Endodermal cell (in vitro differentiated cells): Measurements from ENCODE around the gene VIPR2. TPM values are rescaled to one million over a fixed set of nuclear protein-coding genes. Genes with fewer than 3 reads are reported as not detected.
"Not testable (repeated sequence)": the region's sequence is repeated elsewhere in the genome, so short reads cannot be mapped to it uniquely, and the experiment has no call there.

Experiments
- DNase-seq: peaks from one replicate; pipeline ENCODE4 v3.0.0-alpha.2; 2017
- H3K27ac ChIP-seq: 2 replicates; pipeline ENCODE4 v1.5.1; 2013; ENCODE audit warnings: mild to moderate bottlenecking, low read depth, low read length, moderate library complexity
- H3K27me3 ChIP-seq: 2 replicates; pipeline ENCODE4 v1.6.1; 2013; ENCODE audit warnings: mild to moderate bottlenecking, low read length, moderate library complexity; ENCODE audit not compliant: insufficient read depth, control insufficient read depth, poor library complexity, severe bottlenecking
- H3K36me3 ChIP-seq: 2 replicates; pipeline ENCODE4 v1.7.0; 2013; ENCODE audit warnings: mild to moderate bottlenecking, low read length, moderate library complexity; ENCODE audit not compliant: control insufficient read depth, insufficient read depth
- H3K4me1 ChIP-seq: one replicate; pipeline ENCODE4 v1.7.0; 2013; ENCODE audit warnings: low read length; ENCODE audit not compliant: control insufficient read depth, insufficient read depth
- H3K4me3 ChIP-seq: 2 replicates; pipeline ENCODE4 v1.5.1; 2013; ENCODE audit warnings: mild to moderate bottlenecking, low read length, moderate library complexity
- H3K9ac ChIP-seq: 2 replicates; pipeline ENCODE4 v1.6.1; 2013; ENCODE audit warnings: mild to moderate bottlenecking, low read length, moderate library complexity; ENCODE audit not compliant: poor library complexity, severe bottlenecking; ENCODE audit errors: extremely low read depth
- H3K9me3 ChIP-seq: 2 replicates; pipeline ENCODE4 v1.6.1; 2013; ENCODE audit warnings: mild to moderate bottlenecking, low read length, moderate library complexity; ENCODE audit not compliant: control insufficient read depth
- H3K27ac Mint-ChIP-seq: 2 replicates; pipeline ENCODE4 v1.8.0; 2020; ENCODE audit warnings: mixed read lengths
- H3K27me3 Mint-ChIP-seq: 2 replicates; pipeline ENCODE4 v1.8.0; 2021; ENCODE audit warnings: mild to moderate bottlenecking, mixed read lengths; ENCODE audit not compliant: insufficient read depth
- H3K36me3 Mint-ChIP-seq: 2 replicates; pipeline ENCODE4 v1.8.0; 2020; ENCODE audit warnings: low read depth, mixed read lengths
- H3K4me1 Mint-ChIP-seq: 2 replicates; pipeline ENCODE4 v1.8.0; 2020; ENCODE audit warnings: mixed read lengths
- H3K4me3 Mint-ChIP-seq: 2 replicates; pipeline ENCODE4 v1.8.0; 2020; ENCODE audit warnings: mild to moderate bottlenecking, moderate library complexity, mixed read lengths
- H3K9me3 Mint-ChIP-seq: 2 replicates; pipeline ENCODE4 v1.8.0; 2020; ENCODE audit warnings: mild to moderate bottlenecking, mixed read lengths
- CTCF ChIP-seq: fragments of 200-600 bp; sonication (generic); conservative IDR thresholded peaks from 2 replicates; pipeline ENCODE4 v1.5.0; 2021; ENCODE audit warnings: antibody characterized with exemption, mild to moderate bottlenecking
- WGBS, 2 experiments: methylation state at CpG; one replicate each; pipeline versions ENCODE4 v1.1.5 to v1.1.7; 2013; ENCODE audit warnings: missing lambda C conversion rate in 2 of 2, mixed read lengths in 1 of 2; ENCODE audit not compliant: insufficient coverage in 1 of 2, insufficient read length in 1 of 2; 5-methylcytosine and 5-hydroxymethylcytosine counted together
- total RNA-seq, 2 donors: library from RNA; stranded (reverse); fragmentation: NEBNext Ultra II Directional in 1 of 2; extraction: Animal tissue kit (Norgen Biotek cat#: 25700) in 1 of 2; gene quantifications; 2 replicates in 1 of 2; 3 replicates in 1 of 2; pipeline ENCODE4 v1.2.1, GENCODE V29; 2021

The VIPR2 gene
- total RNA-seq, 2 donors from 2014 or later = 0.64 to 1.8 TPM

GRCh38 chr7:159007996-159008389 is 136.7 kb downstream of the VIPR2 start:
- Mint-ChIP-seq H3K4me1 (peaks cover 9% of the 10 kb centered on the region), H3K36me3 (no peaks in the 10 kb centered on the region), H3K9me3 (no peaks in the 10 kb centered on the region), H3K27me3 (no peaks in the 10 kb centered on the region), H3K27ac (no peak overlapping the region), H3K4me3 (no peak overlapping the region)
- no peak overlapping the region for H3K9ac ChIP-seq
- no peak overlapping the region for H3K27ac ChIP-seq
- no peaks in the 10 kb centered on the region for H3K36me3 ChIP-seq
- H3K9me3 ChIP-seq = peaks cover 24% of the 10 kb centered on the region
- no peaks in the 10 kb centered on the region for H3K4me1 ChIP-seq
- WGBS, 2 experiments = 83 to 92% methylated on average over 4 to 5 of the region's 5 CpGs
- H3K27me3 ChIP-seq = no peaks in the 10 kb centered on the region
- DNase-seq = no peak
- no peak for TF ChIP-seq CTCF
- H3K4me3 ChIP-seq = no peak overlapping the region

GRCh38 chr7:159007364-159007995 is 137.2 kb downstream of the VIPR2 start:
- Mint-ChIP-seq H3K27ac (no peak overlapping the region), H3K4me3 (no peak overlapping the region), H3K36me3 (no peaks in the 10 kb centered on the region), H3K9me3 (no peaks in the 10 kb centered on the region), H3K4me1 (peaks cover 9% of the 10 kb centered on the region), H3K27me3 (no peaks in the 10 kb centered on the region)
- WGBS, 2 experiments = 89 to 93% methylated on average over 12 to 19 of the region's 19 CpGs
- H3K9me3 ChIP-seq = peaks cover 27% of the 10 kb centered on the region
- H3K4me1 ChIP-seq = no peaks in the 10 kb centered on the region
- no peak overlapping the region for H3K9ac ChIP-seq
- TF ChIP-seq CTCF = no peak
- no peak overlapping the region for H3K27ac ChIP-seq
- no peaks in the 10 kb centered on the region for H3K27me3 ChIP-seq
- no peak overlapping the region for H3K4me3 ChIP-seq
- no peak for DNase-seq
- no peaks in the 10 kb centered on the region for H3K36me3 ChIP-seq

- no peaks in the 10 kb centered on the region for H3K36me3 ChIP-seq
- H3K27ac ChIP-seq = no peak overlapping the region
- no peak overlapping the region for H3K4me3 ChIP-seq
- Mint-ChIP-seq H3K4me1 (peaks cover 7% of the 10 kb centered on the region), H3K36me3 (no peaks in the 10 kb centered on the region), H3K4me3 (no peak overlapping the region), H3K9me3 (peaks cover under 1% of the 10 kb centered on the region), H3K27me3 (no peaks in the 10 kb centered on the region), H3K27ac (no peak overlapping the region)
- no peak for TF ChIP-seq CTCF
- WGBS, 2 experiments = 87 to 89% methylated on average over 9 to 18 of the region's 31 CpGs
- H3K4me1 ChIP-seq = no peaks in the 10 kb centered on the region
- no peak overlapping the region for H3K9ac ChIP-seq
- peaks cover 27% of the 10 kb centered on the region for H3K9me3 ChIP-seq
- no peaks in the 10 kb centered on the region for H3K27me3 ChIP-seq
- DNase-seq = no peak
These were observed 138.0 kb downstream of the VIPR2 start for GRCh38 chr7:159006610-159007130.

GRCh38 chr7:159006022-159006609 is 138.6 kb downstream of the VIPR2 start:
- no CpG with 5 or more reads among the region's 69 CpGs for WGBS, 2 experiments
- H3K36me3 Mint-ChIP-seq, H3K4me1 Mint-ChIP-seq, H3K4me3 ChIP-seq, H3K9me3 Mint-ChIP-seq, H3K27ac Mint-ChIP-seq, H3K4me3 Mint-ChIP-seq, H3K36me3 ChIP-seq, H3K27me3 Mint-ChIP-seq, H3K27ac ChIP-seq, DNase-seq, H3K9ac ChIP-seq, H3K4me1 ChIP-seq, H3K27me3 ChIP-seq: not testable (repeated sequence)
- H3K9me3 ChIP-seq = peaks cover 27% of the 10 kb centered on the region
